ENCODE measurements around the gene MCU. TPM values are rescaled to one million over a fixed set of nuclear protein-coding genes. Genes with fewer than 3 reads are reported as not detected.

Gene MCU
- total and polyA plus RNA-seq, 2 donors (not counting 1 experiment from before 2014, with no cell fraction given) = 40.5 to 77.1 TPM

DNA sequence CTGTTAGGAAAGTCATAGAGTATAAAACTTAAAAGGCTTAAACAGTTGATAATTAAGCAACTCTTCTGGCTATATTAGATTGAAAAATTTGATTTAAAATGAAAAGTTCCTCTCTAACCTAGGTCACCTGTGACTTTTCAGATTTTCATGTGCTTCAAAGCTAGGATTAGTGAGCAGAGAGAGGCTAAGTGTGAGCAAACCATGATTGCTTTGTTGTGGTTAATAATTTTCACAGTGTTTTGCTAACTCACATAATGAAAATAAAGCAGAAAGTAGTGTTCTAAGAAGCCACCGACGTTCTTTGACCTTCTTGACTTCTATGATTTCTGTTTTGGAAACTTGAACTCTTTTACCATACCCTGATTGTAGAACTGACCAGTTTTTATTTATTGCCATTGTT, 126.1 kb downstream of the MCU start:
- no peaks in the 10 kb centered on the region for H3K27me3 ChIP-seq (ENCODE audit: control insufficient read depth, insufficient read depth, low read length)
- TF ChIP-seq, protein P1, sequence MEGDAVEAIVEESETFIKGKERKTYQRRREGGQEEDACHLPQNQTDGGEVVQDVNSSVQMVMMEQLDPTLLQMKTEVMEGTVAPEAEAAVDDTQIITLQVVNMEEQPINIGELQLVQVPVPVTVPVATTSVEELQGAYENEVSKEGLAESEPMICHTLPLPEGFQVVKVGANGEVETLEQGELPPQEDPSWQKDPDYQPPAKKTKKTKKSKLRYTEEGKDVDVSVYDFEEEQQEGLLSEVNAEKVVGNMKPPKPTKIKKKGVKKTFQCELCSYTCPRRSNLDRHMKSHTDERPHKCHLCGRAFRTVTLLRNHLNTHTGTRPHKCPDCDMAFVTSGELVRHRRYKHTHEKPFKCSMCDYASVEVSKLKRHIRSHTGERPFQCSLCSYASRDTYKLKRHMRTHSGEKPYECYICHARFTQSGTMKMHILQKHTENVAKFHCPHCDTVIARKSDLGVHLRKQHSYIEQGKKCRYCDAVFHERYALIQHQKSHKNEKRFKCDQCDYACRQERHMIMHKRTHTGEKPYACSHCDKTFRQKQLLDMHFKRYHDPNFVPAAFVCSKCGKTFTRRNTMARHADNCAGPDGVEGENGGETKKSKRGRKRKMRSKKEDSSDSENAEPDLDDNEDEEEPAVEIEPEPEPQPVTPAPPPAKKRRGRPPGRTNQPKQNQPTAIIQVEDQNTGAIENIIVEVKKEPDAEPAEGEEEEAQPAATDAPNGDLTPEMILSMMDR (conservative IDR thresholded peaks at IDR 0.05 in 1 of 2, IDR thresholded peaks at IDR 0.05 in 1 of 2; ENCODE audit: low read depth in 1 of 2, low read length in 2 of 2) = no peak
- H3K4me2 ChIP-seq (ENCODE audit: extremely low read depth, insufficient read depth, low read length) = no peak overlapping the region
- no peaks in the 10 kb centered on the region for H4K20me1 ChIP-seq (ENCODE audit: control insufficient read depth, extremely low read depth, insufficient read depth, low read length)
- H3K4me1 ChIP-seq (ENCODE audit: control insufficient read depth, extremely low read depth, insufficient read depth, low read length) = peaks cover 7% of the 10 kb centered on the region
- no peak for DNase-seq (ENCODE audit: low read depth in 2 of 2)
- no peaks in the 10 kb centered on the region for H3K36me3 ChIP-seq (ENCODE audit: control insufficient read depth, insufficient read depth, low read length)
- no peaks in the 10 kb centered on the region for H3K79me2 ChIP-seq (ENCODE audit: control insufficient read depth, insufficient read depth, low read length)
- no peak overlapping the region for H3K27ac ChIP-seq (ENCODE audit: insufficient read depth, low read length)
- H3K4me3 ChIP-seq (replicated peaks in 1 of 4; ENCODE audit: control extremely low read depth in 1 of 4, insufficient read depth in 1 of 4, low read depth in 3 of 4, low read length in 4 of 4) = no peak overlapping the region
- H3K9me3 ChIP-seq (ENCODE audit: control insufficient read depth, insufficient read depth, low read depth, low read length) = no peaks in the 10 kb centered on the region
- H3K9ac ChIP-seq (ENCODE audit: insufficient read depth, low read length) = no peak overlapping the region
- no peak overlapping the region for H2AFZ ChIP-seq (ENCODE audit: low read length)

DNA sequence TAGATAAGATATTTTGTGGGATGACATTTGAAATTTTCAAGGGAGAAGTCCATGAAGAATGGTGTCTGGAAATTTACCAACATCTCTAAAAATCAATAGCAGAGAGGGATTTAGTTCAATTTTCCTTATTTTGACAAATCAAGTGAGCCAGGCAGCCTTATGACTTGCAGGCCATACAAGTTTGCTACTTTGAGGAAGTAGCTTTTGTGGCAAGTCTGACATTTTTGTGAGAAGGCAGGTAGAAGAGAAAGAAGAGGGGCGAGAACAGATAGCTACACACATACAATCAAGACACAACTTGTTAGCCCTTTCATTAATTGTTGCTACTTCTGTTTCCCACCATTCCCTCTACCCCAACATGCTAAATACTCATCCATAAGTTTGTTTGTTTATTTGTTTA, 127.1 kb downstream of the MCU start:
- Histone ChIP-seq H3K27ac (ENCODE audit: insufficient read depth, low read length) (no peak overlapping the region), H3K4me3 (replicated peaks in 1 of 4; ENCODE audit: control extremely low read depth in 1 of 4, insufficient read depth in 1 of 4, low read depth in 3 of 4, low read length in 4 of 4) (no peak overlapping the region), H3K79me2 (ENCODE audit: control insufficient read depth, insufficient read depth, low read length) (no peaks in the 10 kb centered on the region), H4K20me1 (ENCODE audit: control insufficient read depth, extremely low read depth, insufficient read depth, low read length) (no peaks in the 10 kb centered on the region), H3K4me2 (ENCODE audit: extremely low read depth, insufficient read depth, low read length) (no peak overlapping the region), H2AFZ (ENCODE audit: low read length) (no peak overlapping the region), H3K9ac (ENCODE audit: insufficient read depth, low read length) (no peak overlapping the region), H3K4me1 (ENCODE audit: control insufficient read depth, extremely low read depth, insufficient read depth, low read length) (peaks cover 2% of the 10 kb centered on the region), H3K36me3 (ENCODE audit: control insufficient read depth, insufficient read depth, low read length) (no peaks in the 10 kb centered on the region), H3K27me3 (ENCODE audit: control insufficient read depth, insufficient read depth, low read length) (no peaks in the 10 kb centered on the region), H3K9me3 (ENCODE audit: control insufficient read depth, insufficient read depth, low read depth, low read length) (no peaks in the 10 kb centered on the region)
- DNase-seq (ENCODE audit: low read depth in 2 of 2) = no peak
- TF ChIP-seq EZH2 (IDR thresholded peaks at IDR 0.05; ENCODE audit: low read length, missing control alignments) = no peak
- TF ChIP-seq, protein P1 (conservative IDR thresholded peaks at IDR 0.05 in 1 of 2, IDR thresholded peaks at IDR 0.05 in 1 of 2; ENCODE audit: low read depth in 1 of 2, low read length in 2 of 2) = no peak

DNA sequence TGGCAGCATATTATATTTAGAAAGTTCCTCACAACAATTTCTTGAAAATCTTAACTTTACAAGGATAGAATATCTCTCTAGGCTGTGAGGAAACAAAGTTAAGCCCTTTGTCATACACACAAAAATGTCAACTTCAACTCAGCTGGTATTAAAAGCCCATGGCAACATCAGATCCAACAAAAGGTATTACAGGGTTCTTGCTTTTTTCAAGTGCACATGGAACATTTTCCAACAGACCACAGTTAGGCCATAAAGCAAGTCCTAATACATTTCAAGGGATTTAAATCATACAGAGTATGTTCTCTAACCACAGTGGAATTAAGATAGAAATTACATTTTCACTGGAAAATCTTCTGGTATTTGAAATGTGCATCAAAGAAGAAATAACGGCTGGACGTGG, 129.7 kb downstream of the MCU start:
- Histone ChIP-seq H3K4me1 (ENCODE audit: control insufficient read depth, extremely low read depth, insufficient read depth, low read length) (no peaks in the 10 kb centered on the region), H3K4me2 (ENCODE audit: extremely low read depth, insufficient read depth, low read length) (no peak overlapping the region), H4K20me1 (ENCODE audit: control insufficient read depth, extremely low read depth, insufficient read depth, low read length) (no peaks in the 10 kb centered on the region), H3K79me2 (ENCODE audit: control insufficient read depth, insufficient read depth, low read length) (no peaks in the 10 kb centered on the region), H2AFZ (ENCODE audit: low read length) (no peak overlapping the region), H3K4me3 (replicated peaks in 1 of 4; ENCODE audit: control extremely low read depth in 1 of 4, insufficient read depth in 1 of 4, low read depth in 3 of 4, low read length in 4 of 4) (no peak overlapping the region), H3K9ac (ENCODE audit: insufficient read depth, low read length) (no peak overlapping the region), H3K9me3 (ENCODE audit: control insufficient read depth, insufficient read depth, low read depth, low read length) (no peaks in the 10 kb centered on the region), H3K27ac (ENCODE audit: insufficient read depth, low read length) (no peak overlapping the region), H3K36me3 (ENCODE audit: control insufficient read depth, insufficient read depth, low read length) (no peaks in the 10 kb centered on the region), H3K27me3 (ENCODE audit: control insufficient read depth, insufficient read depth, low read length) (no peaks in the 10 kb centered on the region)
- peak in 1 of 2 donors; percentile 37 for DNase-seq (ENCODE audit: low read depth in 2 of 2)
- no peak for TF ChIP-seq EZH2 (IDR thresholded peaks at IDR 0.05; ENCODE audit: low read length, missing control alignments)
- TF ChIP-seq, protein P1 (conservative IDR thresholded peaks at IDR 0.05 in 1 of 2, IDR thresholded peaks at IDR 0.05 in 1 of 2; ENCODE audit: low read depth in 1 of 2, low read length in 2 of 2) = no peak

Data from fibroblast of lung (primary cell).